ENCODE results near the gene MGST2.

The MGST2 gene

GRCh38 chr4:139666735-139667281, 1.2 kb downstream of the MGST2 start:
- H3K27me3 ChIP-seq (ENCODE audit: insufficient read depth, low read length, poor library complexity, severe bottlenecking) = no peaks in the 10 kb centered on the region
- no peak overlapping the region; the same call in 1 of the 2 replicates for H2AFZ ChIP-seq (ENCODE audit: low read length)
- peaks cover under 1% of the 10 kb centered on the region; the same call in 1 of the 2 replicates for H3K36me3 ChIP-seq (ENCODE audit: insufficient read depth, low read length)
- H3K9me3 ChIP-seq (ENCODE audit: insufficient read depth, low read depth, low read length) = no peaks in the 10 kb centered on the region
- peaks cover 68% of the 10 kb centered on the region for H3K79me2 ChIP-seq (ENCODE audit: insufficient read depth, low read length)
- peak overlapping the region; percentile 90 for H3K4me2 ChIP-seq (ENCODE audit: low read depth, low read length, poor library complexity, severe bottlenecking)
- peak overlapping the region; percentile 98 for H3K4me3 ChIP-seq (ENCODE audit: low read length, poor library complexity, severe bottlenecking)
- peaks cover 66% of the 10 kb centered on the region for H3K4me1 ChIP-seq (ENCODE audit: insufficient read depth, low read length, poor library complexity, severe bottlenecking)
- peak overlapping the region; percentile 99 for H3K9ac ChIP-seq (ENCODE audit: low read depth, low read length, poor library complexity, severe bottlenecking)
- no peaks in the 10 kb centered on the region for H3K9me2 ChIP-seq (replicated peaks; ENCODE audit: low read depth, low read length)
- H4K20me1 ChIP-seq (ENCODE audit: insufficient read depth, low read length, poor library complexity, severe bottlenecking) = peaks cover 14% of the 10 kb centered on the region
- no peak for TF ChIP-seq CTCF (conservative IDR thresholded peaks at IDR 0.05; ENCODE audit: low read length)
- TF ChIP-seq EZH2phosphoT487 (IDR thresholded peaks at IDR 0.05; ENCODE audit: borderline replicate concordance) = no peak
- H3F3A ChIP-seq (ENCODE audit: low read depth) = no peaks in the 10 kb centered on the region

DNA sequence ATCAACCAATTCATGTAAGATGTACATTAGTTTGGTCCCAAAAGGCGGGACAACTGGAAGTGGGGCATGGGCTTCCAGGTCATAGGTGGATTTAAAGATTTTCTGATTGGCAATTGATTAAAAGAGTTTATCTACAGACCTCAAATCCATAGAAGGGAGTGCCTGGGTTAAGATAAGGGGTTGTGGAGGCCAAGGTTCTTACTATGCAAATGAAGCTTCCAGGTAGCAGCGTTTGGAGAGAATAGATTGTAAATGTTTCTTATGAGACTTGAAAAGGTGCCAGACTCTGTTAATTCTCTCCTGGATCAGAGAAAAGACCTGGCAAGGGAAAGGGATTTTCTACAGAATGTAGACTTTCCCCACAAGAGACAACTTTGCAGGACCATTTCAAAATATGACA, 2.4 kb downstream of the MGST2 start:
- Histone ChIP-seq H3K4me2 (ENCODE audit: low read depth, low read length, poor library complexity, severe bottlenecking) (peak overlapping the region; percentile 90), H4K20me1 (ENCODE audit: insufficient read depth, low read length, poor library complexity, severe bottlenecking) (peaks cover 14% of the 10 kb centered on the region), H3K9me3 (ENCODE audit: insufficient read depth, low read depth, low read length) (no peaks in the 10 kb centered on the region), H3F3A (ENCODE audit: low read depth) (no peaks in the 10 kb centered on the region), H3K27me3 (ENCODE audit: insufficient read depth, low read length, poor library complexity, severe bottlenecking) (no peaks in the 10 kb centered on the region), H3K9ac (ENCODE audit: low read depth, low read length, poor library complexity, severe bottlenecking) (peak overlapping the region; percentile 99), H3K4me1 (ENCODE audit: insufficient read depth, low read length, poor library complexity, severe bottlenecking) (peaks cover 66% of the 10 kb centered on the region), H2AFZ (ENCODE audit: low read length) (no peak overlapping the region), H3K79me2 (ENCODE audit: insufficient read depth, low read length) (peaks cover 81% of the 10 kb centered on the region), H3K9me2 (replicated peaks; ENCODE audit: low read depth, low read length) (no peaks in the 10 kb centered on the region), H3K4me3 (ENCODE audit: low read length, poor library complexity, severe bottlenecking) (peak overlapping the region; percentile 98), H3K36me3 (ENCODE audit: insufficient read depth, low read length) (peaks cover 7% of the 10 kb centered on the region)
- TF ChIP-seq CTCF (conservative IDR thresholded peaks at IDR 0.05; ENCODE audit: low read length) = no peak
- TF ChIP-seq EZH2phosphoT487 (IDR thresholded peaks at IDR 0.05; ENCODE audit: borderline replicate concordance) = no peak

GRCh38 chr4:139668658-139669201, 3.1 kb downstream of the MGST2 start:
- Histone ChIP-seq H3K4me1 (ENCODE audit: insufficient read depth, low read length, poor library complexity, severe bottlenecking) (peaks cover 66% of the 10 kb centered on the region), H3K79me2 (ENCODE audit: insufficient read depth, low read length) (peaks cover 88% of the 10 kb centered on the region), H3K9ac (ENCODE audit: low read depth, low read length, poor library complexity, severe bottlenecking) (peak overlapping the region; percentile 99), H3K9me3 (ENCODE audit: insufficient read depth, low read depth, low read length) (no peaks in the 10 kb centered on the region), H3K4me2 (ENCODE audit: low read depth, low read length, poor library complexity, severe bottlenecking) (peak overlapping the region; percentile 90), H3K9me2 (replicated peaks; ENCODE audit: low read depth, low read length) (no peaks in the 10 kb centered on the region), H4K20me1 (ENCODE audit: insufficient read depth, low read length, poor library complexity, severe bottlenecking) (peaks cover 14% of the 10 kb centered on the region), H2AFZ (ENCODE audit: low read length) (no peak overlapping the region), H3K27me3 (ENCODE audit: insufficient read depth, low read length, poor library complexity, severe bottlenecking) (no peaks in the 10 kb centered on the region), H3K36me3 (ENCODE audit: insufficient read depth, low read length) (peaks cover 7% of the 10 kb centered on the region), H3K4me3 (ENCODE audit: low read length, poor library complexity, severe bottlenecking) (peak overlapping the region; percentile 98), H3F3A (ENCODE audit: low read depth) (no peaks in the 10 kb centered on the region)
- TF ChIP-seq EZH2phosphoT487 (IDR thresholded peaks at IDR 0.05; ENCODE audit: borderline replicate concordance) (no peak), CTCF (conservative IDR thresholded peaks at IDR 0.05; ENCODE audit: low read length) (no peak)
